ENCODE results near the gene MTA3.
"Not testable (repeated sequence)": the region's sequence is repeated elsewhere in the genome, so short reads cannot be mapped to it uniquely, and the experiment has no call there.

The MTA3 gene

GRCh38 chr2:42575458-42576064 lies 7.1 kb downstream of the MTA3 start:
- Histone ChIP-seq H4K8ac (ENCODE audit: low read depth, low read length) (no peak overlapping the region), H3K56ac (ENCODE audit: low read length) (no peak overlapping the region), H2BK120ac (ENCODE audit: low read depth, low read length) (no peak overlapping the region), H3K79me1 (ENCODE audit: low read length) (peaks cover 5% of the 10 kb centered on the region), H2AK5ac (ENCODE audit: low read length) (no peak overlapping the region), H3K36me3 (ENCODE audit: control insufficient read depth, insufficient read depth, low read length) (peaks cover 3% of the 10 kb centered on the region), H3K18ac (ENCODE audit: low read length) (no peak overlapping the region), H3K4me2 (ENCODE audit: low read length) (no peak overlapping the region), H3K9ac (ENCODE audit: low read length) (no peak overlapping the region), H4K5ac (ENCODE audit: low read length) (no peak overlapping the region), H2BK5ac (ENCODE audit: low read length) (no peak overlapping the region), H3K4me3 (ENCODE audit: low read length) (no peak overlapping the region), H3K79me2 (ENCODE audit: control insufficient read depth, insufficient read depth, low read length) (peaks cover 38% of the 10 kb centered on the region), H3K27me3 (ENCODE audit: insufficient read depth, low read length, poor library complexity) (no peaks in the 10 kb centered on the region), H2BK15ac (replicated peaks; ENCODE audit: low read depth) (no peak overlapping the region), H3K23ac (ENCODE audit: low read length) (no peak overlapping the region), H3K27ac (ENCODE audit: low read depth, low read length) (no peak overlapping the region), H3K4me1 (ENCODE audit: control insufficient read depth, low read depth, low read length) (no peaks in the 10 kb centered on the region), H3K4ac (ENCODE audit: low read depth, low read length) (no peak overlapping the region)
- DNase-seq: no peak
- WGBS (ENCODE audit: extremely low coverage, insufficient coverage, low lambda C conversion rate): no CpG with 5 or more reads among the region's 3 CpGs

- no peak overlapping the region for H3K4ac ChIP-seq (ENCODE audit: low read depth, low read length)
- no peak for DNase-seq
These were observed 10.2 kb downstream of the MTA3 start for GRCh38 chr2:42578621-42579020.

GRCh38 chr2:42581257-42581656 lies 12.8 kb downstream of the MTA3 start:
- H3K9ac ChIP-seq (ENCODE audit: low read length): no peak overlapping the region
- no CpG with 5 or more reads among the region's 6 CpGs for WGBS (ENCODE audit: extremely low coverage, insufficient coverage, low lambda C conversion rate)
- H3K27ac ChIP-seq (ENCODE audit: low read depth, low read length): no peak overlapping the region
- no peaks in the 10 kb centered on the region for H3K27me3 ChIP-seq (ENCODE audit: insufficient read depth, low read length, poor library complexity)
- H3K79me2 ChIP-seq (ENCODE audit: control insufficient read depth, insufficient read depth, low read length): peaks cover 32% of the 10 kb centered on the region
- H4K8ac ChIP-seq (ENCODE audit: low read depth, low read length): no peak overlapping the region
- no peak for DNase-seq
- H4K5ac ChIP-seq (ENCODE audit: low read length): no peak overlapping the region
- H3K4me1 ChIP-seq (ENCODE audit: control insufficient read depth, low read depth, low read length): no peaks in the 10 kb centered on the region
- no peak overlapping the region for H2BK15ac ChIP-seq (replicated peaks; ENCODE audit: low read depth)
- no peak overlapping the region for H3K4me2 ChIP-seq (ENCODE audit: low read length)
- no peak overlapping the region for H2BK5ac ChIP-seq (ENCODE audit: low read length)
- no peak overlapping the region for H3K4me3 ChIP-seq (ENCODE audit: low read length)
- H3K18ac ChIP-seq (ENCODE audit: low read length): no peak overlapping the region
- H2BK120ac ChIP-seq (ENCODE audit: low read depth, low read length): no peak overlapping the region
- H2AK5ac ChIP-seq (ENCODE audit: low read length): no peak overlapping the region
- no peak overlapping the region for H3K4ac ChIP-seq (ENCODE audit: low read depth, low read length)
- no peak overlapping the region for H3K23ac ChIP-seq (ENCODE audit: low read length)
- peaks cover 2% of the 10 kb centered on the region for H3K79me1 ChIP-seq (ENCODE audit: low read length)
- no peak overlapping the region for H3K56ac ChIP-seq (ENCODE audit: low read length)
- peaks cover 1% of the 10 kb centered on the region for H3K36me3 ChIP-seq (ENCODE audit: control insufficient read depth, insufficient read depth, low read length)

More at GRCh38 chr2:42578621-42579020, 10.2 kb downstream of the MTA3 start:
- Histone ChIP-seq H4K5ac (ENCODE audit: low read length) (no peak overlapping the region), H3K4me1 (ENCODE audit: control insufficient read depth, low read depth, low read length) (no peaks in the 10 kb centered on the region), H3K79me1 (ENCODE audit: low read length) (peaks cover 5% of the 10 kb centered on the region), H3K79me2 (ENCODE audit: control insufficient read depth, insufficient read depth, low read length) (peaks cover 41% of the 10 kb centered on the region), H2BK5ac (ENCODE audit: low read length) (no peak overlapping the region), H3K9ac (ENCODE audit: low read length) (no peak overlapping the region), H3K27ac (ENCODE audit: low read depth, low read length) (no peak overlapping the region), H4K8ac (ENCODE audit: low read depth, low read length) (no peak overlapping the region), H3K36me3 (ENCODE audit: control insufficient read depth, insufficient read depth, low read length) (peaks cover 3% of the 10 kb centered on the region), H2BK120ac (ENCODE audit: low read depth, low read length) (no peak overlapping the region), H3K18ac (ENCODE audit: low read length) (no peak overlapping the region), H3K56ac (ENCODE audit: low read length) (no peak overlapping the region), H3K4me3 (ENCODE audit: low read length) (no peak overlapping the region), H2AK5ac (ENCODE audit: low read length) (no peak overlapping the region), H2BK15ac (replicated peaks; ENCODE audit: low read depth) (no peak overlapping the region), H3K23ac (ENCODE audit: low read length) (no peak overlapping the region), H3K27me3 (ENCODE audit: insufficient read depth, low read length, poor library complexity) (no peaks in the 10 kb centered on the region), H3K4me2 (ENCODE audit: low read length) (no peak overlapping the region)
- whole genome bisulfite sequencing (ENCODE audit: extremely low coverage, insufficient coverage, low lambda C conversion rate): no CpG with 5 or more reads among the region's 2 CpGs

- not testable (repeated sequence) for H3K23ac ChIP-seq (ENCODE audit: low read length); H3K4me3 ChIP-seq (ENCODE audit: low read length); H3K4me2 ChIP-seq (ENCODE audit: low read length); H4K5ac ChIP-seq (ENCODE audit: low read length); H3K4ac ChIP-seq (ENCODE audit: low read depth, low read length); H4K8ac ChIP-seq (ENCODE audit: low read depth, low read length); H3K4me1 ChIP-seq (ENCODE audit: control insufficient read depth, low read depth, low read length); H3K79me1 ChIP-seq (ENCODE audit: low read length); H3K9ac ChIP-seq (ENCODE audit: low read length); H3K56ac ChIP-seq (ENCODE audit: low read length); DNase-seq; H2BK15ac ChIP-seq (replicated peaks; ENCODE audit: low read depth); H3K27ac ChIP-seq (ENCODE audit: low read depth, low read length); H2AK5ac ChIP-seq (ENCODE audit: low read length); H2BK5ac ChIP-seq (ENCODE audit: low read length); H2BK120ac ChIP-seq (ENCODE audit: low read depth, low read length); H3K27me3 ChIP-seq (ENCODE audit: insufficient read depth, low read length, poor library complexity); H3K18ac ChIP-seq (ENCODE audit: low read length); H3K36me3 ChIP-seq (ENCODE audit: control insufficient read depth, insufficient read depth, low read length)
- WGBS (ENCODE audit: extremely low coverage, insufficient coverage, low lambda C conversion rate): no CpG with 5 or more reads among the region's 3 CpGs
- H3K79me2 ChIP-seq (ENCODE audit: control insufficient read depth, insufficient read depth, low read length): peaks cover 25% of the 10 kb centered on the region
These were observed 16.2 kb downstream of the MTA3 start for GRCh38 chr2:42584628-42585027.

GRCh38 chr2:42585779-42586178 lies 17.3 kb downstream of the MTA3 start:
- WGBS (ENCODE audit: extremely low coverage, insufficient coverage, low lambda C conversion rate): no CpG with 5 or more reads among the region's 4 CpGs
- no peak overlapping the region for H2BK15ac ChIP-seq (replicated peaks; ENCODE audit: low read depth)
- no peak for DNase-seq
- H3K79me1 ChIP-seq (ENCODE audit: low read length): peaks cover 6% of the 10 kb centered on the region
- no peak overlapping the region for H3K4me3 ChIP-seq (ENCODE audit: low read length)
- no peak overlapping the region for H3K4me2 ChIP-seq (ENCODE audit: low read length)
- no peaks in the 10 kb centered on the region for H3K27me3 ChIP-seq (ENCODE audit: insufficient read depth, low read length, poor library complexity)
- H4K5ac ChIP-seq (ENCODE audit: low read length): no peak overlapping the region
- H2BK120ac ChIP-seq (ENCODE audit: low read depth, low read length): no peak overlapping the region
- no peak overlapping the region for H3K4ac ChIP-seq (ENCODE audit: low read depth, low read length)
- no peak overlapping the region for H3K9ac ChIP-seq (ENCODE audit: low read length)
- H3K56ac ChIP-seq (ENCODE audit: low read length): no peak overlapping the region
- no peak overlapping the region for H3K18ac ChIP-seq (ENCODE audit: low read length)
- no peak overlapping the region for H3K23ac ChIP-seq (ENCODE audit: low read length)
- H3K36me3 ChIP-seq (ENCODE audit: control insufficient read depth, insufficient read depth, low read length): no peaks in the 10 kb centered on the region
- no peaks in the 10 kb centered on the region for H3K4me1 ChIP-seq (ENCODE audit: control insufficient read depth, low read depth, low read length)
- no peak overlapping the region for H3K27ac ChIP-seq (ENCODE audit: low read depth, low read length)
- no peak overlapping the region for H4K8ac ChIP-seq (ENCODE audit: low read depth, low read length)
- H2AK5ac ChIP-seq (ENCODE audit: low read length): no peak overlapping the region
- peaks cover 27% of the 10 kb centered on the region for H3K79me2 ChIP-seq (ENCODE audit: control insufficient read depth, insufficient read depth, low read length)
- no peak overlapping the region for H2BK5ac ChIP-seq (ENCODE audit: low read length)

- no peak for DNase-seq
- H3K36me3 ChIP-seq (ENCODE audit: control insufficient read depth, insufficient read depth, low read length): no peaks in the 10 kb centered on the region
These were observed 19.2 kb downstream of the MTA3 start for GRCh38 chr2:42587526-42588117.

More at GRCh38 chr2:42587526-42588117, 19.2 kb downstream of the MTA3 start:
- Histone ChIP-seq H3K18ac (ENCODE audit: low read length) (no peak overlapping the region), H4K8ac (ENCODE audit: low read depth, low read length) (no peak overlapping the region), H3K23ac (ENCODE audit: low read length) (no peak overlapping the region), H3K79me2 (ENCODE audit: control insufficient read depth, insufficient read depth, low read length) (peaks cover 26% of the 10 kb centered on the region), H3K56ac (ENCODE audit: low read length) (no peak overlapping the region), H2BK15ac (replicated peaks; ENCODE audit: low read depth) (no peak overlapping the region), H2BK120ac (ENCODE audit: low read depth, low read length) (no peak overlapping the region), H3K4me1 (ENCODE audit: control insufficient read depth, low read depth, low read length) (no peaks in the 10 kb centered on the region), H3K79me1 (ENCODE audit: low read length) (peaks cover 7% of the 10 kb centered on the region), H3K27ac (ENCODE audit: low read depth, low read length) (no peak overlapping the region), H3K4ac (ENCODE audit: low read depth, low read length) (no peak overlapping the region), H4K5ac (ENCODE audit: low read length) (no peak overlapping the region), H2BK5ac (ENCODE audit: low read length) (no peak overlapping the region), H2AK5ac (ENCODE audit: low read length) (no peak overlapping the region), H3K9ac (ENCODE audit: low read length) (no peak overlapping the region), H3K4me2 (ENCODE audit: low read length) (no peak overlapping the region), H3K4me3 (ENCODE audit: low read length) (no peak overlapping the region), H3K27me3 (ENCODE audit: insufficient read depth, low read length, poor library complexity) (no peaks in the 10 kb centered on the region)
- no CpG with 5 or more reads among the region's 4 CpGs for WGBS (ENCODE audit: extremely low coverage, insufficient coverage, low lambda C conversion rate)

All from mesendoderm (in vitro differentiated cells).